HEK293 (cell line): ENCODE data around the gene HOXA11.

Experiments
- BCL11A ChIP-seq: fragments of 450-650 bp; formaldehyde crosslinking; IDR thresholded peaks from 2 replicates; pipeline ENCODE4 v1.5.1; 2016; ENCODE audit warnings: low read depth, missing biosample characterization, missing genetic modification characterization
- CTCF ChIP-seq: fragments of 450-650 bp; formaldehyde crosslinking; IDR thresholded peaks from 2 replicates; pipeline ENCODE4 v1.5.1; 2016; ENCODE audit warnings: missing biosample characterization, missing genetic modification characterization
- IKZF3 ChIP-seq: fragments of 450-650 bp; IDR thresholded peaks from 2 replicates; pipeline ENCODE4 v1.5.0; 2018; ENCODE audit warnings: missing biosample characterization, mild to moderate bottlenecking, missing genetic modification characterization, moderate library complexity
- KLF8 ChIP-seq: fragments of 450-650 bp; formaldehyde crosslinking; IDR thresholded peaks from 2 replicates; pipeline ENCODE4 v1.5.1; 2016; ENCODE audit warnings: missing biosample characterization, missing genetic modification characterization
- OSR2 ChIP-seq: fragments of 450-650 bp; formaldehyde crosslinking; IDR thresholded peaks from 2 replicates; pipeline ENCODE4 v1.5.1; 2016; ENCODE audit warnings: missing biosample characterization, missing genetic modification characterization
- ZBTB7A ChIP-seq: fragments of 450-650 bp; formaldehyde crosslinking; IDR thresholded peaks from 2 replicates; pipeline ENCODE4 v1.5.1; 2016; ENCODE audit warnings: low read depth, missing biosample characterization, missing genetic modification characterization
- ZNF148 ChIP-seq: fragments of 450-650 bp; formaldehyde crosslinking; IDR thresholded peaks from 2 replicates; pipeline ENCODE4 v1.5.0; 2017; ENCODE audit warnings: missing biosample characterization, missing genetic modification characterization, borderline replicate concordance
- ZNF157 ChIP-seq: fragments of 450-650 bp; formaldehyde crosslinking; IDR thresholded peaks from 2 replicates; pipeline ENCODE4 v1.5.1; 2016; ENCODE audit warnings: missing biosample characterization, missing genetic modification characterization
- ZNF169 ChIP-seq: fragments of 450-650 bp; formaldehyde crosslinking; IDR thresholded peaks from 2 replicates; pipeline ENCODE4 v1.5.1; 2016; ENCODE audit warnings: missing biosample characterization, missing genetic modification characterization
- ZNF2 ChIP-seq: fragments of 450-650 bp; formaldehyde crosslinking; IDR thresholded peaks from 2 replicates; pipeline ENCODE4 v1.5.1; 2016; ENCODE audit warnings: missing biosample characterization, missing genetic modification characterization
- ZNF202 ChIP-seq: fragments of 450-650 bp; formaldehyde crosslinking; IDR thresholded peaks from 2 replicates; pipeline ENCODE4 v1.5.1; 2016; ENCODE audit warnings: missing biosample characterization, missing genetic modification characterization, borderline replicate concordance
- ZNF239 ChIP-seq: fragments of 450-650 bp; formaldehyde crosslinking; IDR thresholded peaks from 2 replicates; pipeline ENCODE4 v1.5.1; 2016; ENCODE audit warnings: missing biosample characterization, missing genetic modification characterization
- ZNF366 ChIP-seq: fragments of 450-650 bp; formaldehyde crosslinking; conservative IDR thresholded peaks from 2 replicates; pipeline ENCODE4 v1.5.1; 2016; ENCODE audit warnings: missing biosample characterization, missing genetic modification characterization
- ZNF692 ChIP-seq: fragments of 450-650 bp; formaldehyde crosslinking; IDR thresholded peaks from 2 replicates; pipeline ENCODE4 v1.5.1; 2016; ENCODE audit warnings: missing biosample characterization, missing genetic modification characterization
- ZNF701 ChIP-seq: fragments of 450-650 bp; formaldehyde crosslinking; IDR thresholded peaks from 2 replicates; pipeline ENCODE4 v1.5.1; 2016; ENCODE audit warnings: missing biosample characterization, missing genetic modification characterization
- ZNF776 ChIP-seq: fragments of 450-650 bp; formaldehyde crosslinking; IDR thresholded peaks from 2 replicates; pipeline ENCODE4 v1.5.0; 2017; ENCODE audit warnings: missing biosample characterization, missing genetic modification characterization, borderline replicate concordance
- TF ChIP-seq, protein P1 (sequence below): fragments of 450-650 bp; formaldehyde crosslinking; IDR thresholded peaks from 2 replicates; pipeline ENCODE4 v1.5.1; 2016; ENCODE audit warnings: missing biosample characterization, missing genetic modification characterization
- TF ChIP-seq, protein P2 (sequence below): fragments of 450-650 bp; IDR thresholded peaks from 2 replicates; pipeline ENCODE4 v1.5.1; 2018; ENCODE audit warnings: missing biosample characterization, mild to moderate bottlenecking, missing genetic modification characterization
- TF ChIP-seq, protein P3 (sequence below): fragments of 450-650 bp; formaldehyde crosslinking; IDR thresholded peaks from 2 replicates; pipeline ENCODE4 v1.5.1; 2016; ENCODE audit warnings: missing biosample characterization, missing genetic modification characterization
- TF ChIP-seq, protein P4 (sequence below): fragments of 450-650 bp; formaldehyde crosslinking; IDR thresholded peaks from 2 replicates; pipeline ENCODE4 v1.5.1; 2016; ENCODE audit warnings: missing biosample characterization, missing genetic modification characterization
- TF ChIP-seq, protein P5 (sequence below): fragments of 450-650 bp; formaldehyde crosslinking; optimal IDR thresholded peaks from 2 replicates; pipeline ENCODE3; 2016; ENCODE audit warnings: missing biosample characterization, mild to moderate bottlenecking, missing genetic modification characterization

The HOXA11 gene

GRCh38 chr7:27169658-27170425, 15.2 kb downstream of the HOXA11 start (continued):
- peak; percentile 63 for TF ChIP-seq IKZF3 (tag by site-specific recombination)
- TF ChIP-seq, protein P1, sequence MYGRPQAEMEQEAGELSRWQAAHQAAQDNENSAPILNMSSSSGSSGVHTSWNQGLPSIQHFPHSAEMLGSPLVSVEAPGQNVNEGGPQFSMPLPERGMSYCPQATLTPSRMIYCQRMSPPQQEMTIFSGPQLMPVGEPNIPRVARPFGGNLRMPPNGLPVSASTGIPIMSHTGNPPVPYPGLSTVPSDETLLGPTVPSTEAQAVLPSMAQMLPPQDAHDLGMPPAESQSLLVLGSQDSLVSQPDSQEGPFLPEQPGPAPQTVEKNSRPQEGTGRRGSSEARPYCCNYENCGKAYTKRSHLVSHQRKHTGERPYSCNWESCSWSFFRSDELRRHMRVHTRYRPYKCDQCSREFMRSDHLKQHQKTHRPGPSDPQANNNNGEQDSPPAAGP, result 0 out of 2 replicates have a peak, but pooled peaks have one; percentile 26
- TF ChIP-seq ZNF2 (tag by site-specific recombination), result no peak
- peak; percentile 70 for TF ChIP-seq ZNF366 (tag by site-specific recombination)
- TF ChIP-seq, protein P2, sequence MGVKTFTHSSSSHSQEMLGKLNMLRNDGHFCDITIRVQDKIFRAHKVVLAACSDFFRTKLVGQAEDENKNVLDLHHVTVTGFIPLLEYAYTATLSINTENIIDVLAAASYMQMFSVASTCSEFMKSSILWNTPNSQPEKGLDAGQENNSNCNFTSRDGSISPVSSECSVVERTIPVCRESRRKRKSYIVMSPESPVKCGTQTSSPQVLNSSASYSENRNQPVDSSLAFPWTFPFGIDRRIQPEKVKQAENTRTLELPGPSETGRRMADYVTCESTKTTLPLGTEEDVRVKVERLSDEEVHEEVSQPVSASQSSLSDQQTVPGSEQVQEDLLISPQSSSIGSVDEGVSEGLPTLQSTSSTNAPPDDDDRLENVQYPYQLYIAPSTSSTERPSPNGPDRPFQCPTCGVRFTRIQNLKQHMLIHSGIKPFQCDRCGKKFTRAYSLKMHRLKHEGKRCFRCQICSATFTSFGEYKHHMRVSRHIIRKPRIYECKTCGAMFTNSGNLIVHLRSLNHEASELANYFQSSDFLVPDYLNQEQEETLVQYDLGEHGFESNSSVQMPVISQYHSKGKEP (tag by site-specific recombination), result no peak
- TF ChIP-seq ZNF701, result no peak
- TF ChIP-seq, protein P3, sequence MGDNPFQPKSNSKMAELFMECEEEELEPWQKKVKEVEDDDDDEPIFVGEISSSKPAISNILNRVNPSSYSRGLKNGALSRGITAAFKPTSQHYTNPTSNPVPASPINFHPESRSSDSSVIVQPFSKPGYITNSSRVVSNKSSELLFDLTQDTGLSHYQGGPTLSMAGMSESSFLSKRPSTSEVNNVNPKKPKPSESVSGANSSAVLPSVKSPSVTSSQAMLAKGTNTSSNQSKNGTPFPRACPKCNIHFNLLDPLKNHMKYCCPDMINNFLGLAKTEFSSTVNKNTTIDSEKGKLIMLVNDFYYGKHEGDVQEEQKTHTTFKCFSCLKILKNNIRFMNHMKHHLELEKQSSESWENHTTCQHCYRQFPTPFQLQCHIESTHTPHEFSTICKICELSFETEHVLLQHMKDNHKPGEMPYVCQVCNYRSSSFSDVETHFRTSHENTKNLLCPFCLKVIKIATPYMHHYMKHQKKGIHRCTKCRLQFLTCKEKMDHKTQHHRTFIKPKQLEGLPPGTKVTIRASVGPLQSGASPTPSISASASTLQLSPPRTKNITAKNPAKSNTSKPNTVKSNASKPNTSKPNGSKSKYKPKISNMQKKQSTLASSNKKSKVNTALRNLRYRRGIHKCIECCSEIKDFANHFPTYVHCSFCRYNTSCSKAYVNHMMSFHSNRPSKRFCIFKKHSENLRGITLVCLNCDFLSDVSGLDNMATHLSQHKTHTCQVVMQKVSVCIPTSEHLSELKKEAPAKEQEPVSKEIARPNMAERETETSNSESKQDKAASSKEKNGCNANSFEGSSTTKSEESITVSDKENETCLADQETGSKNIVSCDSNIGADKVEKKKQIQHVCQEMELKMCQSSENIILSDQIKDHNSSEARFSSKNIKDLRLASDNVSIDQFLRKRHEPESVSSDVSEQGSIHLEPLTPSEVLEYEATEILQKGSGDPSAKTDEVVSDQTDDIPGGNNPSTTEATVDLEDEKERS (tag by site-specific recombination), result no peak
- no peak for TF ChIP-seq ZBTB7A (tag by site-specific recombination)
- TF ChIP-seq, protein P4, sequence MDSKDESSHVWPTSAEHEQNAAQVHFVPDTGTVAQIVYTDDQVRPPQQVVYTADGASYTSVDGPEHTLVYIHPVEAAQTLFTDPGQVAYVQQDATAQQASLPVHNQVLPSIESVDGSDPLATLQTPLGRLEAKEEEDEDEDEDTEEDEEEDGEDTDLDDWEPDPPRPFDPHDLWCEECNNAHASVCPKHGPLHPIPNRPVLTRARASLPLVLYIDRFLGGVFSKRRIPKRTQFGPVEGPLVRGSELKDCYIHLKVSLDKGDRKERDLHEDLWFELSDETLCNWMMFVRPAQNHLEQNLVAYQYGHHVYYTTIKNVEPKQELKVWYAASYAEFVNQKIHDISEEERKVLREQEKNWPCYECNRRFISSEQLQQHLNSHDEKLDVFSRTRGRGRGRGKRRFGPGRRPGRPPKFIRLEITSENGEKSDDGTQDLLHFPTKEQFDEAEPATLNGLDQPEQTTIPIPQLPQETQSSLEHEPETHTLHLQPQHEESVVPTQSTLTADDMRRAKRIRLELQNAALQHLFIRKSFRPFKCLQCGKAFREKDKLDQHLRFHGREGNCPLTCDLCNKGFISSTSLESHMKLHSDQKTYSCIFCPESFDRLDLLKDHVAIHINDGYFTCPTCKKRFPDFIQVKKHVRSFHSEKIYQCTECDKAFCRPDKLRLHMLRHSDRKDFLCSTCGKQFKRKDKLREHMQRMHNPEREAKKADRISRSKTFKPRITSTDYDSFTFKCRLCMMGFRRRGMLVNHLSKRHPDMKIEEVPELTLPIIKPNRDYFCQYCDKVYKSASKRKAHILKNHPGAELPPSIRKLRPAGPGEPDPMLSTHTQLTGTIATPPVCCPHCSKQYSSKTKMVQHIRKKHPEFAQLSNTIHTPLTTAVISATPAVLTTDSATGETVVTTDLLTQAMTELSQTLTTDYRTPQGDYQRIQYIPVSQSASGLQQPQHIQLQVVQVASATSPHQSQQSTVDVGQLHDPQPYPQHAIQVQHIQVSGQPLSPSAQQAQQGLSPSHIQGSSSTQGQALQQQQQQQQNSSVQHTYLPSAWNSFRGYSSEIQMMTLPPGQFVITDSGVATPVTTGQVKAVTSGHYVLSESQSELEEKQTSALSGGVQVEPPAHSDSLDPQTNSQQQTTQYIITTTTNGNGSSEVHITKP, result peak; percentile 72; the same call in 1 of the 2 replicates
- no peak for TF ChIP-seq ZNF692
- no peak for TF ChIP-seq ZNF239 (tag by site-specific recombination)
- no peak for TF ChIP-seq ZNF776 (tag by site-specific recombination)
- TF ChIP-seq ZNF148 (tag by site-specific recombination), result no peak
- TF ChIP-seq, protein P5, sequence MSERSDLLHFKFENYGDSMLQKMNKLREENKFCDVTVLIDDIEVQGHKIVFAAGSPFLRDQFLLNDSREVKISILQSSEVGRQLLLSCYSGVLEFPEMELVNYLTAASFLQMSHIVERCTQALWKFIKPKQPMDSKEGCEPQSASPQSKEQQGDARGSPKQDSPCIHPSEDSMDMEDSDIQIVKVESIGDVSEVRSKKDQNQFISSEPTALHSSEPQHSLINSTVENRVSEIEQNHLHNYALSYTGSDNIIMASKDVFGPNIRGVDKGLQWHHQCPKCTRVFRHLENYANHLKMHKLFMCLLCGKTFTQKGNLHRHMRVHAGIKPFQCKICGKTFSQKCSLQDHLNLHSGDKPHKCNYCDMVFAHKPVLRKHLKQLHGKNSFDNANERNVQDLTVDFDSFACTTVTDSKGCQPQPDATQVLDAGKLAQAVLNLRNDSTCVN (tag by site-specific recombination), result peak; percentile 69
- TF ChIP-seq CTCF (tag by site-specific recombination), result no peak
- no peak for TF ChIP-seq ZNF169
- TF ChIP-seq ZNF202, result no peak
- peak; percentile 77 for TF ChIP-seq KLF8 (tag by site-specific recombination)
- TF ChIP-seq ZNF157 (tag by site-specific recombination), result no peak
- TF ChIP-seq OSR2 (tag by site-specific recombination), result no peak
- TF ChIP-seq BCL11A (tag by site-specific recombination), result peak; percentile 65; the same call in 1 of the 2 replicates
